Peyer's patch (tissue), 4 donors: ENCODE results near the gene PITRM1. TPM values are rescaled to one million over a fixed set of nuclear protein-coding genes. Genes with fewer than 3 reads are reported as not detected.

Experiments
- DNase-seq, 3 donors: peaks; one replicate each; pipeline ENCODE4 v3.0.0-alpha.2; 2017 to 2019
- H3K27ac ChIP-seq, 4 donors: fragments of 200-600 bp; sonication (generic); one replicate each; pipeline ENCODE4 v1.5.1; 2016 to 2019
- H3K27me3 ChIP-seq, 2 donors: fragments of 200-600 bp; sonication (generic); one replicate each; pipeline ENCODE4 v1.5.1; 2019
- H3K36me3 ChIP-seq, 3 donors: fragments of 200-600 bp; sonication (generic); one replicate each; pipeline ENCODE4 v1.5.1; 2016 to 2019
- H3K4me1 ChIP-seq, 4 donors: fragments of 200-600 bp; sonication (generic); one replicate each; pipeline ENCODE4 v1.5.1; 2016 to 2019
- H3K4me3 ChIP-seq, 4 donors: fragments of 200-600 bp; sonication (generic); 1 replicate in 3 of 4; 2 replicates in 1 of 4; pipeline ENCODE4 v1.5.1; 2016 to 2019; ENCODE audit warnings: mild to moderate bottlenecking in 1 of 4
- H3K9me3 ChIP-seq, 4 donors: fragments of 200-600 bp; sonication (generic); one replicate each; pipeline ENCODE4 v1.5.1; 2016 to 2019; ENCODE audit warnings: mild to moderate bottlenecking in 1 of 4
- POLR2A ChIP-seq, 2 donors: fragments of 450-650 bp; IDR thresholded peaks; one replicate each; pipeline ENCODE4 v1.5.1; 2017; ENCODE audit warnings: antibody characterized with exemption in 2 of 2, mild to moderate bottlenecking in 2 of 2, moderate library complexity in 2 of 2
- total RNA-seq, 4 donors: library from RNA; depleted of rRNA; stranded (reverse); fragments of >200 nt; gene quantifications; one replicate each; pipeline ENCODE4 v1.1.0, GENCODE V29; 2016
- TF ChIP-seq, protein P1 (sequence below), 6 experiments: fragments of 450-650 bp in 4 of 6; fragments of 200-600 bp in 2 of 6; sonication (generic) in 1 of 6; IDR thresholded peaks; one replicate each; pipeline ENCODE4 v1.5.1; 2017 to 2019; ENCODE audit warnings: antibody characterized with exemption in 6 of 6, mild to moderate bottlenecking in 3 of 6, moderate library complexity in 1 of 6

The PITRM1 gene
- total RNA-seq, 4 donors from 2014 or later, result 54.5 to 71.3 (median 63.7) TPM

- no peak overlapping the region for H3K27ac ChIP-seq
- no peak for DNase-seq
- H3K4me3 ChIP-seq, result no peak overlapping the region
- H3K27me3 ChIP-seq, result no peaks in the 10 kb centered on the region
- H3K4me1 ChIP-seq, result no peaks in the 10 kb centered on the region
- no peaks in the 10 kb centered on the region for H3K9me3 ChIP-seq
- peaks cover 0 to 93% (median 0%) of the 10 kb centered on the region in 3 donors for H3K36me3 ChIP-seq
- TF ChIP-seq, protein P1, sequence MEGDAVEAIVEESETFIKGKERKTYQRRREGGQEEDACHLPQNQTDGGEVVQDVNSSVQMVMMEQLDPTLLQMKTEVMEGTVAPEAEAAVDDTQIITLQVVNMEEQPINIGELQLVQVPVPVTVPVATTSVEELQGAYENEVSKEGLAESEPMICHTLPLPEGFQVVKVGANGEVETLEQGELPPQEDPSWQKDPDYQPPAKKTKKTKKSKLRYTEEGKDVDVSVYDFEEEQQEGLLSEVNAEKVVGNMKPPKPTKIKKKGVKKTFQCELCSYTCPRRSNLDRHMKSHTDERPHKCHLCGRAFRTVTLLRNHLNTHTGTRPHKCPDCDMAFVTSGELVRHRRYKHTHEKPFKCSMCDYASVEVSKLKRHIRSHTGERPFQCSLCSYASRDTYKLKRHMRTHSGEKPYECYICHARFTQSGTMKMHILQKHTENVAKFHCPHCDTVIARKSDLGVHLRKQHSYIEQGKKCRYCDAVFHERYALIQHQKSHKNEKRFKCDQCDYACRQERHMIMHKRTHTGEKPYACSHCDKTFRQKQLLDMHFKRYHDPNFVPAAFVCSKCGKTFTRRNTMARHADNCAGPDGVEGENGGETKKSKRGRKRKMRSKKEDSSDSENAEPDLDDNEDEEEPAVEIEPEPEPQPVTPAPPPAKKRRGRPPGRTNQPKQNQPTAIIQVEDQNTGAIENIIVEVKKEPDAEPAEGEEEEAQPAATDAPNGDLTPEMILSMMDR (IDR thresholded peaks at IDR 0.05), result no peak
- no peak for TF ChIP-seq POLR2A (IDR thresholded peaks at IDR 0.05)
These were observed 21.6 kb downstream of the PITRM1 start for GRCh38 chr10:3150961-3151360.

DNA sequence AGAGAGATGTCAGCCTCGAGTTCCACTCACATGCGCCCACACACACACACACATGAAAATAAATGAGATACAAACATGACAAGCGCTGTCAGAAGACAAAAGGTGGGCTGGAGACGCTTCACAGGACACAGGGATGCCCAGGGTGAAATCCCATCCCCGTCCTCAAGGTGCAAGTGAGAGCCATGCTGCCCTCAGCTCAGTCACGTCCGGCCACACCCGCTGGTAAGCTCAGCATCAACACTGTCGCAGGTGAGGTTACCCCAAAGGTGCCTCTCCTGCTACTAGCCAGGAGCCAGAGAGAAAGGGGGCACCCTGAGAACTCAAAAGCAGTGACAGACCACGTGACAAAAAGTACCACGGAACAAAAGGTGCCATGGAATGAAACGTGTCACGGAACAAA is 22.2 kb downstream of the PITRM1 start:
- no peak for TF ChIP-seq POLR2A (IDR thresholded peaks at IDR 0.05)
- TF ChIP-seq, protein P1 (IDR thresholded peaks at IDR 0.05), result no peak
- no peak for DNase-seq
- H3K36me3 ChIP-seq, result peaks cover 0 to 93% (median 0%) of the 10 kb centered on the region in 3 donors
- H3K9me3 ChIP-seq, result no peaks in the 10 kb centered on the region
- H3K4me3 ChIP-seq, result no peak overlapping the region
- no peaks in the 10 kb centered on the region for H3K27me3 ChIP-seq
- no peaks in the 10 kb centered on the region for H3K4me1 ChIP-seq
- H3K27ac ChIP-seq, result no peak overlapping the region

- Histone ChIP-seq H3K27ac (no peak overlapping the region), H3K36me3 (peaks cover 0 to 93% (median 0%) of the 10 kb centered on the region in 3 donors), H3K27me3 (no peaks in the 10 kb centered on the region), H3K4me3 (no peak overlapping the region), H3K9me3 (no peaks in the 10 kb centered on the region), H3K4me1 (no peaks in the 10 kb centered on the region)
- DNase-seq, result peak in 1 of 3 donors; percentile 24
- TF ChIP-seq, protein P1 (IDR thresholded peaks at IDR 0.05), result no peak
- TF ChIP-seq POLR2A (IDR thresholded peaks at IDR 0.05), result no peak
These were observed 22.7 kb downstream of the PITRM1 start for GRCh38 chr10:3149918-3150317.

DNA sequence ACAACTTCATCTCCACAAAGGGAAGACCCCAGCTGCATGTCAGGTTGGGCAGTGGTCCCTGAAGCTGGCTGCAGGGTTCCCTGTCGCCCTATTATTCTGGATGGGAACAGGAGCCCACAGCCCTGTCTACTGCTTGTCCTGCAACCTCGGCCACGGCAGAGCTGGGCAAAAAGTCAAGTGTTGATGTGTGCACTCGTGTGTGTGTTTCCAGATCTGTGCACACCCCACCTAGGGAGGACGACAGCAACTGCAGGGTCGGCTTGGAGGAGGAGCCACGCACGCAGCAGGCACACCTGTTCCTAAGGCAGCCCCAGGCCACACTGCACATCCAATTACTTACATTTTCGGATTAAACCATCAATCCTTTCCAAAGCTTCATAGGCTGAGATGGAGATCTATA is 23.6 kb downstream of the PITRM1 start:
- Histone ChIP-seq H3K9me3 (no peaks in the 10 kb centered on the region), H3K4me1 (no peaks in the 10 kb centered on the region), H3K27me3 (no peaks in the 10 kb centered on the region), H3K27ac (no peak overlapping the region), H3K36me3 (peaks cover 0 to 93% (median 0%) of the 10 kb centered on the region in 3 donors), H3K4me3 (no peak overlapping the region)
- TF ChIP-seq POLR2A (IDR thresholded peaks at IDR 0.05), result no peak
- TF ChIP-seq, protein P1 (IDR thresholded peaks at IDR 0.05), result no peak
- peak in 1 of 3 donors; percentile 27 for DNase-seq

DNA sequence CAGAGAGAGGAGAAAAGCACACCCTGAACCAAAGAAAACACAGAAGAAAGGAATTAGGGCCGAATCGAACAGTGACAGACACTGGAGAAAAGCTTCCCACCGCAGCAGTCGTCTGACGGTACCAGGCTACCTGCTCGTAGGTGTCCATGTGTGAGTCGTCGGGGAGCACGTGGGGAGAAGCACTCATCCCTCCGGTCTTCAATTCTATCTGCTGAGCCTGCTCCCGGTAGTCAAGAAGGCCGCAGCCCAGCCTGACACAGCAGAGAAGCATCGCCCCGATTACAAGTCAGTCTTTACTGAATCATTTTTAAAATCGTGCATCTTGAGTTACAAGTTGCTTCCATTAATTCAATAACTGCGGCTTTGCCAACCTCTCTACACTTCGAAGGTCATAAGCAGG is 24.5 kb downstream of the PITRM1 start:
- Histone ChIP-seq H3K4me1 (no peaks in the 10 kb centered on the region), H3K9me3 (no peaks in the 10 kb centered on the region), H3K27me3 (no peaks in the 10 kb centered on the region), H3K27ac (no peak overlapping the region), H3K4me3 (no peak overlapping the region), H3K36me3 (peaks cover 0 to 97% (median 0%) of the 10 kb centered on the region in 3 donors)
- peak in 1 of 3 donors; percentile 38 for DNase-seq
- TF ChIP-seq POLR2A (IDR thresholded peaks at IDR 0.05), result no peak
- TF ChIP-seq, protein P1 (IDR thresholded peaks at IDR 0.05), result no peak
